Cardiac muscle cell (in vitro differentiated cells and primary cell): Measurements from ENCODE around the gene CRYBB1. TPM values are rescaled to one million over a fixed set of nuclear protein-coding genes. Genes with fewer than 3 reads are reported as not detected.
A peak's percentile ranks its signal among the peaks of the same experiment; 100 is the strongest.

Source experiments
- DNase-seq, 2 donors: peaks; one replicate each; pipeline versions ENCODE4 v3.0.0 to v3.0.0-alpha.2; 2010 to 2017; ENCODE audit warnings: low read depth in 1 of 2, low spot score in 1 of 2
- H3K27ac ChIP-seq: fragments of 200-600 bp; sonication (generic); 2 replicates; pipeline ENCODE4 v1.5.1; 2016
- H3K27me3 ChIP-seq: fragments of 200-600 bp; sonication (generic); 2 replicates; pipeline ENCODE4 v1.6.0; 2016; ENCODE audit warnings: control low read depth
- H3K36me3 ChIP-seq: fragments of 200-600 bp; sonication (generic); 2 replicates; pipeline ENCODE4 v1.5.1; 2016; ENCODE audit warnings: control low read depth
- H3K4me1 ChIP-seq: fragments of 200-600 bp; sonication (generic); 2 replicates; pipeline ENCODE4 v1.8.1; 2017; ENCODE audit warnings: low read depth, mild to moderate bottlenecking, mixed run types
- H3K4me3 ChIP-seq: fragments of 200-600 bp; sonication (generic); 2 replicates; pipeline ENCODE4 v1.5.1; 2016; ENCODE audit warnings: mild to moderate bottlenecking
- H3K9me3 ChIP-seq: fragments of 200-600 bp; sonication (generic); 2 replicates; pipeline ENCODE4 v1.5.1; 2017; ENCODE audit warnings: low read depth, mild to moderate bottlenecking, control low read depth
- polyA plus RNA-seq: library from polyadenylated mRNA; unstranded; fragments of >200 nt; fragmentation: Nextera tagmentation; extraction: Ambion mirVana; gene quantifications from 2 replicates; pipeline ENCODE4 v1.2.1, GENCODE V29; 2016
- total RNA-seq: library from RNA; depleted of rRNA; stranded (reverse); fragments of >200 nt; gene quantifications from 2 replicates; pipeline ENCODE4 v1.2.3, GENCODE V29; 2016
- TF ChIP-seq, protein P1 (sequence below): IDR thresholded peaks from 2 replicates; pipeline ENCODE4 v1.5.1; 2012; ENCODE audit warnings: low read depth, mild to moderate bottlenecking, low read length

Gene CRYBB1
- total and polyA plus RNA-seq, 2 experiments from 2014 or later: not detected

DNA sequence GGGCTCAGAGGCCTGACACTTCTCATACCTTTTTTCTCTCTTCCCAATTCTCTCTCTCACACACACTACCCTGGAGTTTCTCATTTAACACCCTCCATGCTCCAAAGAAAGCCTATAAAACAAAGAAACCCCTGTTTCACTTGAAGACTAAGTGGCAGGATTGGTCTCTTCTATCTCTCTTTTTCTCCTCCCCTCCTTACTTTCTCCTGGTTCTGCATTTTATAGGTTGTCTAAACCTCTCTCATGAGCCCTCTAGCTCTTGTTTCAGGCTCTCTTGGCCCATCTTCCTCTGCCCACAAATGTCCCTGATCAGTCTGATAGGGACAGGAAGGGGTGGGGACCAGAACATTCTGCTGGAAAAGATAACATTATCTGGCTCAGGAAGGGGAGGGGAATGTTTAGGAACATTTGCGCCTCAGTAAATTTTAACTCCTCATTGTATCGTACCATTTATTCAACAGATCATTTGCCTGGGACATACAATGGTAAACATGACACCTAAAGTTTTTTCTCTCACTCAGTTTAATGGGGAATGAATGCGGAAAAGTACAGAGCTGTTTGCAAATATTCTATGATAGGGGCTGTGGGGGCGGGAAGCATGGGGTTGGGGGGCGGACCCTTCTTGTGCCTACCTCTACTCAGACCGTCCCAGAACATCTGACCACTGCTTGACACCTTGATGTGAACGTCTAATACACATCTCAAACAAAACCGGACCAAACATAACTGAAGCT, 14.8 kb upstream of the CRYBB1 start:
- no peaks in the 10 kb centered on the region for H3K27me3 ChIP-seq
- H3K27ac ChIP-seq: no peak overlapping the region
- H3K36me3 ChIP-seq: no peaks in the 10 kb centered on the region
- peak in 1 of 2 donors; percentile 47 for DNase-seq
- H3K9me3 ChIP-seq: no peaks in the 10 kb centered on the region
- H3K4me3 ChIP-seq: no peak overlapping the region
- TF ChIP-seq, protein P1, sequence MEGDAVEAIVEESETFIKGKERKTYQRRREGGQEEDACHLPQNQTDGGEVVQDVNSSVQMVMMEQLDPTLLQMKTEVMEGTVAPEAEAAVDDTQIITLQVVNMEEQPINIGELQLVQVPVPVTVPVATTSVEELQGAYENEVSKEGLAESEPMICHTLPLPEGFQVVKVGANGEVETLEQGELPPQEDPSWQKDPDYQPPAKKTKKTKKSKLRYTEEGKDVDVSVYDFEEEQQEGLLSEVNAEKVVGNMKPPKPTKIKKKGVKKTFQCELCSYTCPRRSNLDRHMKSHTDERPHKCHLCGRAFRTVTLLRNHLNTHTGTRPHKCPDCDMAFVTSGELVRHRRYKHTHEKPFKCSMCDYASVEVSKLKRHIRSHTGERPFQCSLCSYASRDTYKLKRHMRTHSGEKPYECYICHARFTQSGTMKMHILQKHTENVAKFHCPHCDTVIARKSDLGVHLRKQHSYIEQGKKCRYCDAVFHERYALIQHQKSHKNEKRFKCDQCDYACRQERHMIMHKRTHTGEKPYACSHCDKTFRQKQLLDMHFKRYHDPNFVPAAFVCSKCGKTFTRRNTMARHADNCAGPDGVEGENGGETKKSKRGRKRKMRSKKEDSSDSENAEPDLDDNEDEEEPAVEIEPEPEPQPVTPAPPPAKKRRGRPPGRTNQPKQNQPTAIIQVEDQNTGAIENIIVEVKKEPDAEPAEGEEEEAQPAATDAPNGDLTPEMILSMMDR: no peak
- H3K4me1 ChIP-seq: no peaks in the 10 kb centered on the region

DNA sequence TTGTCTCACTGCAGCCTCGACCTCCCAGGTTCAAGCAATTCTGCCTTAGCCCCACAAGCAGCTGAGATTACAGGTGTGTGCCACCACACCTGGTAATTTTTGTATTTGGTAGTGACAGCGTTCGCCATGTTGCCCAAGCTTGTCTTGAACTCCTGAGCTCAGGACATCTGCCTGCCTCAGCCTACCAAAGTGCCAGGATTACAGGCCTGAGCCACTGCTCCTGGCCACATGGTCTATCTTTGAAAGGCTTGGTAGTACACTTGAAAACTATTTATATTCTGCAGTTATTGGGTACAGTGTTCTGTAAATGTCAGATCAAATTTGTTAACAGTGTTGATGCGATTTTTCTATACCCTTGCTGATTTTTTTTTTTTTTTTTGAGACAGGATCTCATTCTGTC, 13.5 kb upstream of the CRYBB1 start:
- TF ChIP-seq, protein P1: no peak
- Histone ChIP-seq H3K27ac (no peak overlapping the region), H3K9me3 (no peaks in the 10 kb centered on the region)

DNA sequence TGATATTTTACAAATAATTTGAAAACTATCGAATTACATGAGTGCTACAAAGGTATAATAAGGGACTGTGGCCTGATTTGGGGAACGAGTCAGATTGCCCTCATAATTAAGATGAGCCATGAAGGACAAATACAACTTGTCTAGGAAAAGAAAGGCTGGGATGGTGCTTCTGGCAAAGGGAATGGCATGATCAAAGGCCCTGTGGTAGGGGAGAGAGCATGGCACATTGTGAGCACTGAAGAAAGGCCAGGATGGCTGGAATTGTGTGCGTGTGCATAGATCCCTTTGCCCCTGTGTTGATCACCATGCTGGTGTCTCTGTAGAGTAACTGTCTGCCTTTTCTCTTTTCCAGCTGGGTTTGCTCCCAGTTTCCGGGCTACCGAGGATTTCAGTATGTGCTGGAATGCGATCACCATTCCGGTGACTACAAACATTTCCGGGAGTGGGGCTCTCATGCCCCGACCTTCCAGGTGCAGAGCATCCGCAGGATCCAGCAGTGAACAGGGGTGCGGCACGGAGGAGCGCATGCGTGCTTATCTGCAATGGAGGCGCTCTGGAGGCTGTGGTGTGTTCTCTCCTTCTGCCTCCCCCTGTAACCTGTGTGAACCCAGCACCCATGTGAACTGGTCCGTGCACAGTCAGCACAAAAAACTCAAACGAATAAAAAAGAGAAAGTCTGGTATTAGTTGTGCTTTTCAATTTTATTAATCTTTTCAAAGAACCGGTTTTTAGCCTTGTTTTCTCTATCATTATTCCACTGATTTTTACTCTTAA, 12.3 kb upstream of the CRYBB1 start:
- Histone ChIP-seq H3K4me1 (no peaks in the 10 kb centered on the region), H3K36me3 (no peaks in the 10 kb centered on the region), H3K9me3 (no peaks in the 10 kb centered on the region), H3K27ac (no peak overlapping the region), H3K27me3 (no peaks in the 10 kb centered on the region), H3K4me3 (no peak overlapping the region)
- DNase-seq: no peak
- TF ChIP-seq, protein P1: no peak

More for the DNA sequence above, 13.5 kb upstream of the CRYBB1 start:
- Histone ChIP-seq H3K4me3 (no peak overlapping the region), H3K36me3 (no peaks in the 10 kb centered on the region), H3K27me3 (no peaks in the 10 kb centered on the region), H3K4me1 (no peaks in the 10 kb centered on the region)
- no peak for DNase-seq

DNA sequence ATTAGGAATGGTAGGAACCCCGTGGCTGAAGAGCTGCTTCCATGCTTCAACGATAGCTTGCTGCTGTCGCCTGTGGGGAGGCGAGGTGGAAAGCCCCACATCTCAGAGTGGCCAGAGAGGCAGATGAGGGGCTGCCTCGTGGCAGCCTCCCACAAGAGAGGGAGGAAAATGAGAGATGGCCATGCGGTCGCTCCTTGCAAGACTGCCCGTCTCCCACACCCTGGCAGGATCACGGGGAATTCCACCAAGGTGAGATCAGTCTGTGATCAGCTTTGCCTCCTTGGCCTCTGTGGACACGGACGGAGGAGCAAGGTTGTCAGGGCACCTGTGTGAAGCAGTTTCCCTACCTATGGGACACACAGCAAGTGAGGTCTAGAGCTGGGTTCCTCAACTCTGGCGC, 7.0 kb upstream of the CRYBB1 start:
- no peaks in the 10 kb centered on the region for H3K9me3 ChIP-seq
- no peak overlapping the region for H3K4me3 ChIP-seq
- H3K27me3 ChIP-seq: no peaks in the 10 kb centered on the region
- no peaks in the 10 kb centered on the region for H3K4me1 ChIP-seq
- no peaks in the 10 kb centered on the region for H3K36me3 ChIP-seq
- no peak overlapping the region for H3K27ac ChIP-seq
- TF ChIP-seq, protein P1: no peak
- DNase-seq: no peak

DNA sequence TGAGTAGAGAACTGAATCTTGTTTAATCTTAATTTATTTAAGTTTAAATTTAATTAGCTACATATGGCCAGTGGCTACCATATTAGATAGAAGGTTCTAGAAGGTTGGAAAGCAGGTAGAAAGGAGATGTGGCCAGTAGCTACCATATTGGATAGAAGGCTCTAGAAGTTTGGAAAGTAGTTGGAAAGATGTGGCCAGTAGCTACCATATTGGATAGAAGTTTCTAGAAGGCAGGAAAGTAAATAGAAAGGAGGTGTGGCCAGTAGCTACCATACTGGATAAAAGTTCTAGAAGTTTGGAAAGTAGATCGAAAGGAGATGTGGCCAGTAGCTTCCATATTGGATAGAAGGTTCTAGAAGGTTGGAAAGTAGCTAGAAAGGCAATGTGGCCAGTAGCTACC, 6.2 kb upstream of the CRYBB1 start:
- DNase-seq: no peak
- Histone ChIP-seq H3K9me3 (no peaks in the 10 kb centered on the region), H3K27me3 (no peaks in the 10 kb centered on the region), H3K4me3 (no peak overlapping the region), H3K27ac (no peak overlapping the region), H3K36me3 (no peaks in the 10 kb centered on the region), H3K4me1 (no peaks in the 10 kb centered on the region)
- TF ChIP-seq, protein P1: no peak
